Pancreas (tissue), 10 donors: Measurements from ENCODE around the gene LOXL4. TPM values are rescaled to one million over a fixed set of nuclear protein-coding genes. Genes with fewer than 3 reads are reported as not detected.

Source experiments
- ATAC-seq, 4 donors: fragments of 200-7000 bp; cut with Tn5 transposase; one replicate each; pipeline versions ENCODE4 v1.8.0 to v1.9.1; 2020; ENCODE audit warnings: mild to moderate bottlenecking in 4 of 4, moderate library complexity in 4 of 4
- DNase-seq, 6 donors: peaks; one replicate each; pipeline ENCODE4 v3.0.0-alpha.2; 2020
- FAIRE-seq: peaks from 2 replicates; lab custom pipeline; 2012; peaks lifted over from hg19 to GRCh38; lab: Jason Lieb, UNC
- H3K27ac ChIP-seq, 4 donors: fragments of 200-600 bp; sonication (generic); 1 replicate in 3 of 4; 2 replicates in 1 of 4; pipeline versions ENCODE4 v1.5.0 to v1.8.0; 2020
- H3K27me3 ChIP-seq, 4 donors: fragments of 200-600 bp; one replicate each; pipeline ENCODE4 v1.8.0; 2021
- H3K36me3 ChIP-seq, 3 donors: fragments of 200-600 bp; sonication (generic) in 1 of 3; one replicate each; pipeline versions ENCODE4 v1.5.0 to v1.8.0; 2020 to 2021
- H3K4me1 ChIP-seq, 3 donors: fragments of 200-600 bp; one replicate each; pipeline ENCODE4 v1.8.0; 2021
- H3K4me3 ChIP-seq, 4 donors: fragments of 200-600 bp; sonication (generic) in 2 of 4; one replicate each; pipeline versions ENCODE4 v1.5.0 to v1.8.0; 2020 to 2021
- H3K9me3 ChIP-seq, 4 donors: fragments of 200-600 bp; one replicate each; pipeline ENCODE4 v1.8.0; 2021
- WGBS, 2 donors: extraction: QIAGEN DNeasy Blood & Tissue Kit; methylation state at CpG; one replicate each; pipeline ENCODE4 v1.1.7; 2013; 5-methylcytosine and 5-hydroxymethylcytosine counted together
- intact Hi-C, 3 donors: fragments of 100-400 bp; cut with DNase I; formaldehyde crosslinking; loops; one replicate each; pipeline versions ENCODE4 v1.11.1 to v1.14.2; 2022
- polyA plus RNA-seq, 2 donors: library from polyadenylated mRNA; stranded (reverse); fragments of 200-250 nt; gene quantifications; one replicate each; pipeline ENCODE4 v1.2.3, GENCODE V29; 2013
- total RNA-seq, 6 donors: library from RNA; stranded (reverse); fragmentation: NEBNext Ultra II Directional in 4 of 6; extraction: Animal tissue kit (Norgen Biotek cat#: 25700) in 4 of 6; gene quantifications; one replicate each; pipeline versions ENCODE4 v1.2.1 to v1.2.4, GENCODE V29; 2021 to 2023
- TF ChIP-seq, protein P1 (sequence below), 4 donors: fragments of 200-600 bp; sonication (generic) in 3 of 4; IDR thresholded peaks; one replicate each; pipeline versions ENCODE4 v1.5.0 to v1.8.0; 2021; ENCODE audit warnings: antibody characterized with exemption in 4 of 4
- donor health status: healthy with polysubstance abuse.
- donor health status: DM: no; HTN: no; CAD: no; lungs with moderate emphysema.
- donor health status: DM: no; HTN: no; CAD: no.
- donor health status: control.
- donor health status: control.
- donor health status: Bipolar disorder and iron deficiency.
- donor health status: DM: yes; HTN: yes; CAD: no.
- donor health status: DM: no; HTN: no; CAD: no.
- donor health status: DM: no; HTN: no; CAD: no.
- donor health status: DM: yes; HTN: yes; CAD: no.

Gene LOXL4
- total and polyA plus RNA-seq, 8 donors: 3.7 to 12.5 (median 8.6) TPM

DNA sequence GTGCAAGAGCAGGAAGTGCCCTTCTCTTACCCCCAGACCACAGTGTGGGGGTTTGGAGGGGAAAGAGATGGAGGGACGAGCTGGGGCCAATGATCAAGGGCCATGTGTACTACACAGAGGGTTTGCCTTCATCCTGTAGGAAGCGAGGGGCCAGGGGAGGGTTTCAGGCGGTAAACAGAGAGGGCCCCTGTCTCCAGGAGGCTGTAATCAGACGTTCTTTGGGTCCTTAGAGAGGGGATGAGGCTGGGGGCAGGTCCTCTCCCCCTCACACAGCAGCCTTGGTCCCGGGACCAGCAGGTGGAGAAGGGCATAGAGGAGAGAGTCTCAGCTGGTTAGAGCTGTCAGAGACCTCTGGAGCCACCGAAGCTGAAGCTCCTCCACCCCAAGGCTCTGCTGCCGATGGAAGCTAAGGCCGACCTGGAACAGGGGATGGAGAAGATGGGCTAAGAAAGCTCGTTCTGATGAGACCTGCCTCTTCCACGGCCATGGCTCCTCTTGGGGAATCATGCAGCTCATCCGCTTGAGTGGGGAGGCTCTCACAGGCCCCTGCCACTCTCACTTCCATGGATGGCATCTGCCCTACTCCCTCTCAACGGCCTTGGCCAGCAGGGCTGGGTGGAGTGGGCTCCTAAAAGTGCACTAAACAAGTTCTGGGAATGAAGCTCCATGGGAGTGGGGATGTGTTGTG is 3.5 kb downstream of the LOXL4 start:
- TF ChIP-seq, protein P1, sequence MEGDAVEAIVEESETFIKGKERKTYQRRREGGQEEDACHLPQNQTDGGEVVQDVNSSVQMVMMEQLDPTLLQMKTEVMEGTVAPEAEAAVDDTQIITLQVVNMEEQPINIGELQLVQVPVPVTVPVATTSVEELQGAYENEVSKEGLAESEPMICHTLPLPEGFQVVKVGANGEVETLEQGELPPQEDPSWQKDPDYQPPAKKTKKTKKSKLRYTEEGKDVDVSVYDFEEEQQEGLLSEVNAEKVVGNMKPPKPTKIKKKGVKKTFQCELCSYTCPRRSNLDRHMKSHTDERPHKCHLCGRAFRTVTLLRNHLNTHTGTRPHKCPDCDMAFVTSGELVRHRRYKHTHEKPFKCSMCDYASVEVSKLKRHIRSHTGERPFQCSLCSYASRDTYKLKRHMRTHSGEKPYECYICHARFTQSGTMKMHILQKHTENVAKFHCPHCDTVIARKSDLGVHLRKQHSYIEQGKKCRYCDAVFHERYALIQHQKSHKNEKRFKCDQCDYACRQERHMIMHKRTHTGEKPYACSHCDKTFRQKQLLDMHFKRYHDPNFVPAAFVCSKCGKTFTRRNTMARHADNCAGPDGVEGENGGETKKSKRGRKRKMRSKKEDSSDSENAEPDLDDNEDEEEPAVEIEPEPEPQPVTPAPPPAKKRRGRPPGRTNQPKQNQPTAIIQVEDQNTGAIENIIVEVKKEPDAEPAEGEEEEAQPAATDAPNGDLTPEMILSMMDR (IDR thresholded peaks at IDR 0.05): no peak
- Histone ChIP-seq H3K27me3 (no peaks in the 10 kb centered on the region), H3K27ac (no peak overlapping the region), H3K4me1 (no peaks in the 10 kb centered on the region), H3K36me3 (no peaks in the 10 kb centered on the region), H3K4me3 (no peak overlapping the region), H3K9me3 (no peaks in the 10 kb centered on the region)
- FAIRE-seq (no peak), DNase-seq (no peak), ATAC-seq (no peak)
- intact Hi-C loops: loop anchor here in 1 of 3 donors (5.0 kb wide), 1 partner anchor 48 kb away; no protein-coding TSS in a partner anchor
- 76 to 81% methylated on average over 10 to 12 of the region's 12 CpGs for WGBS, 2 donors

DNA sequence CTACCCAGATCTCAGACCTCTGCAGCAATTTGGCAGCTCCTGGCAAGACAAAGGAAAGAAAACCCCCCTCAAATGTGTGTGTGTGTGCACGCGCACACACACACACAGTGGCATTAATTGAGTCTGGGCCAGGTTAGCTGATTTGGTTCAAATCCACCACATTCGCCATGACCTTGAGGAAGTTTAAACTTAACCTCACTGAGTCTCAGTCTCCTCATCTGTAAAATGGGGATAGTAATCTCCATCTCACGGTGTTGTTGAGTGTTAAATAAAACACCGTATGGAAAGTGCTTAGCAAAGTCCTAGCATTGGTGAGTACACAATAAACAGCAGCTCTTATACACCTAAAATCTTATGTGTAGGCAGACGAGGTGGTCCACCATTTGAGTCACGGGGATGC is 4.9 kb downstream of the LOXL4 start:
- intact Hi-C loops: loop anchor here in 1 of 3 donors (5.0 kb wide), 1 partner anchor 49 kb away; no protein-coding TSS in a partner anchor
- DNase-seq: no peak
- no peaks in the 10 kb centered on the region for H3K27me3 ChIP-seq
- H3K4me3 ChIP-seq: no peak overlapping the region
- no peaks in the 10 kb centered on the region for H3K36me3 ChIP-seq
- 82 to 89% methylated on average over 7 of the region's 7 CpGs for WGBS, 2 donors
- TF ChIP-seq, protein P1 (IDR thresholded peaks at IDR 0.05): no peak
- no peak for FAIRE-seq
- no peak for ATAC-seq
- no peaks in the 10 kb centered on the region for H3K4me1 ChIP-seq
- no peaks in the 10 kb centered on the region for H3K9me3 ChIP-seq
- no peak overlapping the region for H3K27ac ChIP-seq

DNA sequence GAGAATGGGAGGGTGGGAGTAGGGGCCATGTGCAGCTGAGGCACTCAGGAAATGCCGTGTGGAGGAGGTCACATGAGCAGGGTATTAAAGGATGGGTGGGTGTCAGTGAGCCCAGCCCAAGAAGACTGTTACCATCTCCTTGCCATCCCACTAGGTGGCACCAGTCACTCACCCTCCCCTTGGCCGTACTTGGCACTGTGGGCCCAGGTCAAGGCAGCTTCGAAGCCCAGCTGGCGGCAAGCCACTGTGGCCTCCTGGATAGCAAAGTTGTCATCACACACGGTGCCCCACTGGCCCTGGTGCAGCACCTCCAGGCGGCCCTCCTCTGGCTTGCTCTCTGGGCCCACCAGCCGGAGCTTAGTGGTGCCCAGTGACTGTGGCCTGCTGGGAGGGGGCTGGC is 5.4 kb downstream of the LOXL4 start:
- FAIRE-seq (no peak), ATAC-seq (peak; percentile 55 to 80 (median 60)), DNase-seq (peak; percentile 53 to 81 (median 64))
- no peaks in the 10 kb centered on the region for H3K36me3 ChIP-seq
- intact Hi-C loops: loop anchor here in 1 of 3 donors (5.0 kb wide), 1 partner anchor 50 kb away; no protein-coding TSS in a partner anchor
- H3K27ac ChIP-seq: no peak overlapping the region
- no peaks in the 10 kb centered on the region for H3K27me3 ChIP-seq
- no peaks in the 10 kb centered on the region for H3K4me1 ChIP-seq
- TF ChIP-seq, protein P1 (IDR thresholded peaks at IDR 0.05): peak in 2 of 4 donors; percentile 13 to 23
- H3K9me3 ChIP-seq: no peaks in the 10 kb centered on the region
- 40 to 54% methylated on average over 7 of the region's 7 CpGs for WGBS, 2 donors
- no peak overlapping the region for H3K4me3 ChIP-seq

DNA sequence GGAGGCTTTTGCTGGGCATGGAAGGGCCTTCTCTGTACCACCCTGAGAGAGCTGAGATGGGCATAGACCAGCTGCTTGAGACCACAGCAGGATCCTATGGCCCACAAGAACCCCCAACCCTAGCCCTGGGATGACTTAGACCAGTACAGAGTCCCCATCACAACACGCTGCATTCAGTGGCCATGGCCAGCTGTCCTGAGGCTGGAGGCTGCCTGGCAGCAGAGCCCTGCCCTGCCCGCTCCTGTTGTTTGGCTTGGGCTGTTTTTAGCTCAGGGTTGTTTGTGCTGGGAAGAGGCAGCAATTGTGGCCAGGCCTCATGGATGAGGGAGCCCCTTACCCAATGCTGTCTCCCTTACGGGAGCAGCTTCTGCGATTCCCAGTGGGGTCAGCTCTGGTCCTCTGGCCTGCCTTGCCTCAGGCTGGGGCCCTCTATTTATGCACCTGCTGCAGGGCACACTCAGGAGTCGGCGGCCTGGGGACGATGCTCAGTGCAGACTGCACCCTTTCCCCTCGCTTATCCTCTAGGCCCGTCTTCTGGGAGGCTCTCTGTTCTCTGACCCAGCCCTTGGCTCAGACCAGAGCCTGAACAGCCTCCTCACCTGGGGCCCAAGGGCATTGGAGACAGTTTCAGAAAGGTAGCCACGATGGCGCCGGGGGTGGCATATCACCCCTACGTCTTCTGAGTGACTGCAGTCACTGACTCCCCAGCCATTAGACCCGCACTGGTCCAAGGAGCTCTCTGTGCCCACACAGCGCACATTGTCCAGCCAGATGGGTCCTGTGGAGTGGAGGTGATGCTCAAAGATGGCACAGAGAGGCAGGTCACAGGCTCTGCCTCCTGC is 6.3 kb downstream of the LOXL4 start:
- WGBS, 2 donors: 77 to 83% methylated on average over 15 of the region's 15 CpGs
- no peaks in the 10 kb centered on the region for H3K4me1 ChIP-seq
- no peak for DNase-seq
- intact Hi-C loops: loop anchor here in 1 of 3 donors (5.0 kb wide), 1 partner anchor 51 kb away; no protein-coding TSS in a partner anchor
- H3K9me3 ChIP-seq: no peaks in the 10 kb centered on the region
- ATAC-seq: no peak
- no peaks in the 10 kb centered on the region for H3K36me3 ChIP-seq
- TF ChIP-seq, protein P1 (IDR thresholded peaks at IDR 0.05): no peak
- H3K4me3 ChIP-seq: no peak overlapping the region
- H3K27me3 ChIP-seq: no peaks in the 10 kb centered on the region
- H3K27ac ChIP-seq: no peak overlapping the region
- no peak for FAIRE-seq
